ENCODE results near the gene TNKS2. TPM values are rescaled to one million over a fixed set of nuclear protein-coding genes. Genes with fewer than 3 reads are reported as not detected.

Gene TNKS2
- total RNA-seq, 1 donor from 2014 or later, result 48.2 TPM

- DNase-seq (ENCODE audit: low read depth) (peak; percentile 46), FAIRE-seq (no peak)
- TF ChIP-seq CTCF (IDR thresholded peaks at IDR 0.05; ENCODE audit: insufficient read depth, low read length, severe bottlenecking), result no peak
- H3K4me3 ChIP-seq (ENCODE audit: low read depth, low read length), result no peak overlapping the region
- peaks cover 17% of the 10 kb centered on the region for H3K36me3 ChIP-seq (ENCODE audit: control insufficient read depth, insufficient read depth, low read length)
- H3K27me3 ChIP-seq (ENCODE audit: control insufficient read depth, insufficient read depth, low read length), result no peaks in the 10 kb centered on the region
These were observed 21.9 kb downstream of the TNKS2 start for GRCh38 chr10:91820144-91820543.

GRCh38 chr10:91824076-91824475 is 25.9 kb downstream of the TNKS2 start:
- H3K36me3 ChIP-seq (ENCODE audit: control insufficient read depth, insufficient read depth, low read length), result peaks cover 11% of the 10 kb centered on the region
- no peak for FAIRE-seq
- H3K4me3 ChIP-seq (ENCODE audit: low read depth, low read length), result no peak overlapping the region
- no peak for TF ChIP-seq CTCF (IDR thresholded peaks at IDR 0.05; ENCODE audit: insufficient read depth, low read length, severe bottlenecking)
- no peaks in the 10 kb centered on the region for H3K27me3 ChIP-seq (ENCODE audit: control insufficient read depth, insufficient read depth, low read length)
- DNase-seq (ENCODE audit: low read depth), result no peak

- no peak overlapping the region for H3K4me3 ChIP-seq (ENCODE audit: low read depth, low read length)
- FAIRE-seq (no peak), DNase-seq (ENCODE audit: low read depth) (no peak)
- no peaks in the 10 kb centered on the region for H3K27me3 ChIP-seq (ENCODE audit: control insufficient read depth, insufficient read depth, low read length)
- no peak for TF ChIP-seq CTCF (IDR thresholded peaks at IDR 0.05; ENCODE audit: insufficient read depth, low read length, severe bottlenecking)
- H3K36me3 ChIP-seq (ENCODE audit: control insufficient read depth, insufficient read depth, low read length), result peaks cover 8% of the 10 kb centered on the region
These were observed 31.0 kb downstream of the TNKS2 start for GRCh38 chr10:91829268-91829667.

- H3K27me3 ChIP-seq (ENCODE audit: control insufficient read depth, insufficient read depth, low read length), result no peaks in the 10 kb centered on the region
- FAIRE-seq (no peak), DNase-seq (ENCODE audit: low read depth) (no peak)
- H3K4me3 ChIP-seq (ENCODE audit: low read depth, low read length), result no peak overlapping the region
- TF ChIP-seq CTCF (IDR thresholded peaks at IDR 0.05; ENCODE audit: insufficient read depth, low read length, severe bottlenecking), result no peak
- H3K36me3 ChIP-seq (ENCODE audit: control insufficient read depth, insufficient read depth, low read length), result peaks cover 18% of the 10 kb centered on the region
These were observed 40.0 kb downstream of the TNKS2 start for GRCh38 chr10:91838199-91838598.

GRCh38 chr10:91843083-91843482 is 44.9 kb downstream of the TNKS2 start:
- FAIRE-seq (no peak), DNase-seq (ENCODE audit: low read depth) (no peak)
- peaks cover 24% of the 10 kb centered on the region for H3K36me3 ChIP-seq (ENCODE audit: control insufficient read depth, insufficient read depth, low read length)
- H3K27me3 ChIP-seq (ENCODE audit: control insufficient read depth, insufficient read depth, low read length), result no peaks in the 10 kb centered on the region
- no peak for TF ChIP-seq CTCF (IDR thresholded peaks at IDR 0.05; ENCODE audit: insufficient read depth, low read length, severe bottlenecking)
- H3K4me3 ChIP-seq (ENCODE audit: low read depth, low read length), result no peak overlapping the region

GRCh38 chr10:91856637-91857036 is 58.4 kb downstream of the TNKS2 start:
- FAIRE-seq (no peak), DNase-seq (ENCODE audit: low read depth) (peak; percentile 15)

More at GRCh38 chr10:91856637-91857036, 58.4 kb downstream of the TNKS2 start:
- H3K27me3 ChIP-seq (ENCODE audit: control insufficient read depth, insufficient read depth, low read length), result no peaks in the 10 kb centered on the region
- TF ChIP-seq CTCF (IDR thresholded peaks at IDR 0.05; ENCODE audit: insufficient read depth, low read length, severe bottlenecking), result peak; percentile 44
- H3K4me3 ChIP-seq (ENCODE audit: low read depth, low read length), result no peak overlapping the region
- peaks cover 5% of the 10 kb centered on the region for H3K36me3 ChIP-seq (ENCODE audit: control insufficient read depth, insufficient read depth, low read length)

Data from bronchial epithelial cell (primary cell).